ENCODE data around the gene TSPAN18. TPM values are rescaled to one million over a fixed set of nuclear protein-coding genes. Genes with fewer than 3 reads are reported as not detected.

Gene TSPAN18
- total RNA-seq, 1 experiment from 2014 or later: 0.77 TPM

- Mint-ChIP-seq H3K4me3 (ENCODE audit: unreplicated experiment) (no peak overlapping the region), H3K27me3 (ENCODE audit: insufficient read depth, unreplicated experiment) (no peaks in the 10 kb centered on the region), H3K27ac (ENCODE audit: low read depth, unreplicated experiment) (no peak overlapping the region), H3K9me3 (ENCODE audit: unreplicated experiment) (no peaks in the 10 kb centered on the region), H3K36me3 (ENCODE audit: insufficient read depth, unreplicated experiment) (no peaks in the 10 kb centered on the region), H3K4me1 (ENCODE audit: insufficient read depth, unreplicated experiment) (no peaks in the 10 kb centered on the region)
- BruUV-seq (replicated peaks): no TSS peak
- ChIA-PET POLR2A (interaction anchor here (0.6 kb wide), 1 partner anchor 71 kb away, joined by 3 read pairs; no protein-coding TSS in a partner anchor), CTCF (interaction anchor here (0.8 to 1.0 kb wide), 2 partner anchors 126 to 411 kb away, joined by 3 read pairs; no protein-coding TSS in a partner anchor)
- no peak for TF ChIP-seq CTCF (IDR thresholded peaks at IDR 0.05; ENCODE audit: unreplicated experiment)
- no peak for DNase-seq (ENCODE audit: unreplicated experiment)
- intact Hi-C loops (cut with micrococcal nuclease): no loop called here
Observed at GRCh38 chr11:44971185-44971584, 244.4 kb downstream of the TSPAN18 start.

- ChIA-PET POLR2A (no interaction called here), CTCF (no interaction called here)
- DNase-seq (ENCODE audit: unreplicated experiment): no peak
- Mint-ChIP-seq H3K9me3 (ENCODE audit: unreplicated experiment) (no peaks in the 10 kb centered on the region), H3K4me1 (ENCODE audit: insufficient read depth, unreplicated experiment) (no peaks in the 10 kb centered on the region), H3K27ac (ENCODE audit: low read depth, unreplicated experiment) (no peak overlapping the region), H3K36me3 (ENCODE audit: insufficient read depth, unreplicated experiment) (no peaks in the 10 kb centered on the region), H3K27me3 (ENCODE audit: insufficient read depth, unreplicated experiment) (no peaks in the 10 kb centered on the region), H3K4me3 (ENCODE audit: unreplicated experiment) (no peak overlapping the region)
- no peak for TF ChIP-seq CTCF (IDR thresholded peaks at IDR 0.05; ENCODE audit: unreplicated experiment)
- intact Hi-C loops (cut with micrococcal nuclease): no loop called here
- BruUV-seq (replicated peaks): no TSS peak
Observed at GRCh38 chr11:44972746-44973435, 246.1 kb downstream of the TSPAN18 start.

GRCh38 chr11:44973632-44974401 is 247.1 kb downstream of the TSPAN18 start:
- BruUV-seq (replicated peaks): no TSS peak
- H3K27ac Mint-ChIP-seq (ENCODE audit: low read depth, unreplicated experiment): no peak overlapping the region
- no peaks in the 10 kb centered on the region for H3K27me3 Mint-ChIP-seq (ENCODE audit: insufficient read depth, unreplicated experiment)
- no peaks in the 10 kb centered on the region for H3K4me1 Mint-ChIP-seq (ENCODE audit: insufficient read depth, unreplicated experiment)
- no peak for DNase-seq (ENCODE audit: unreplicated experiment)
- intact Hi-C loops (cut with micrococcal nuclease): no loop called here
- ChIA-PET CTCF (no interaction called here), POLR2A (no interaction called here)
- TF ChIP-seq CTCF (IDR thresholded peaks at IDR 0.05; ENCODE audit: unreplicated experiment): no peak
- no peaks in the 10 kb centered on the region for H3K36me3 Mint-ChIP-seq (ENCODE audit: insufficient read depth, unreplicated experiment)
- no peaks in the 10 kb centered on the region for H3K9me3 Mint-ChIP-seq (ENCODE audit: unreplicated experiment)
- H3K4me3 Mint-ChIP-seq (ENCODE audit: unreplicated experiment): no peak overlapping the region

- H3K27me3 Mint-ChIP-seq (ENCODE audit: insufficient read depth, unreplicated experiment): no peaks in the 10 kb centered on the region
- H3K9me3 Mint-ChIP-seq (ENCODE audit: unreplicated experiment): no peaks in the 10 kb centered on the region
- BruUV-seq (replicated peaks): no TSS peak
- TF ChIP-seq CTCF (IDR thresholded peaks at IDR 0.05; ENCODE audit: unreplicated experiment): no peak
- POLR2A ChIA-PET: interaction anchor here (0.6 kb wide), 1 partner anchor 221 kb away, joined by 3 read pairs; no protein-coding TSS in a partner anchor
- CTCF ChIA-PET: interaction anchor here (0.6 to 1.1 kb wide), 2 partner anchors 17 to 25 kb away, joined by 3 read pairs; no protein-coding TSS in a partner anchor
- intact Hi-C loops (cut with micrococcal nuclease): no loop called here
- no peaks in the 10 kb centered on the region for H3K36me3 Mint-ChIP-seq (ENCODE audit: insufficient read depth, unreplicated experiment)
- DNase-seq (ENCODE audit: unreplicated experiment): no peak
- no peak overlapping the region for H3K27ac Mint-ChIP-seq (ENCODE audit: low read depth, unreplicated experiment)
- H3K4me1 Mint-ChIP-seq (ENCODE audit: insufficient read depth, unreplicated experiment): peaks cover 6% of the 10 kb centered on the region
- H3K4me3 Mint-ChIP-seq (ENCODE audit: unreplicated experiment): no peak overlapping the region
Observed at GRCh38 chr11:44974402-44975000, 247.7 kb downstream of the TSPAN18 start.

Data from MCF 10A (cell line).